K562 (cell line): ENCODE measurements around the gene MOCOS.

Source experiments
- DPF2 ChIP-seq: fragments of 450-650 bp; IDR thresholded peaks from 2 replicates; pipeline ENCODE4 v1.6.1; 2016
- EP300 ChIP-seq: IDR thresholded peaks from 2 replicates; pipeline ENCODE4 v1.6.1; 2012; ENCODE audit warnings: low read length, improper control_type of control experiment
- JUND ChIP-seq, 2 experiments: IDR thresholded peaks; 2 replicates in 1 of 2; 3 replicates in 1 of 2; pipeline ENCODE4 v1.6.1; 2011; ENCODE audit warnings: borderline replicate concordance in 2 of 2, low read depth in 2 of 2, low read length in 2 of 2, improper control_type of control experiment in 1 of 2, missing biosample characterization in 1 of 2, missing genetic modification characterization in 1 of 2, missing genetic modification reagents in 1 of 2
- KDM5B ChIP-seq: fragments of 200-600 bp; sonication (generic); IDR thresholded peaks from 2 replicates; pipeline ENCODE4 v1.6.1; 2012; ENCODE audit warnings: low read depth, mild to moderate bottlenecking, moderate library complexity, low read length, control low read depth, inconsistent platforms; ENCODE audit not compliant: insufficient replicate concordance
- ZBTB1 ChIP-seq: sonication (generic); formaldehyde crosslinking; IDR thresholded peaks from 2 replicates; pipeline ENCODE4 v1.8.1; 2023; ENCODE audit warnings: missing genetic modification reagents, low read depth, mild to moderate bottlenecking, borderline replicate concordance
- ZNF175 ChIP-seq: fragments of 200-800 bp; sonication (Bioruptor generic); IDR thresholded peaks from 2 replicates; pipeline ENCODE4 v1.6.1; 2016; ENCODE audit warnings: low read depth, mild to moderate bottlenecking, missing genetic modification characterization, missing compliant biosample characterization
- TF ChIP-seq, protein P1 (sequence below), 2 experiments: fragments of 450-650 bp in 1 of 2; sonication (generic) in 1 of 2; formaldehyde crosslinking in 1 of 2; IDR thresholded peaks in 1 of 2; conservative IDR thresholded peaks in 1 of 2; 2 replicates each; pipeline versions ENCODE4 v1.6.1 to v1.8.1; 2016 to 2023; ENCODE audit warnings: mild to moderate bottlenecking in 2 of 2, moderate library complexity in 2 of 2, inconsistent platforms in 1 of 2, missing genetic modification reagents in 1 of 2

DNA sequence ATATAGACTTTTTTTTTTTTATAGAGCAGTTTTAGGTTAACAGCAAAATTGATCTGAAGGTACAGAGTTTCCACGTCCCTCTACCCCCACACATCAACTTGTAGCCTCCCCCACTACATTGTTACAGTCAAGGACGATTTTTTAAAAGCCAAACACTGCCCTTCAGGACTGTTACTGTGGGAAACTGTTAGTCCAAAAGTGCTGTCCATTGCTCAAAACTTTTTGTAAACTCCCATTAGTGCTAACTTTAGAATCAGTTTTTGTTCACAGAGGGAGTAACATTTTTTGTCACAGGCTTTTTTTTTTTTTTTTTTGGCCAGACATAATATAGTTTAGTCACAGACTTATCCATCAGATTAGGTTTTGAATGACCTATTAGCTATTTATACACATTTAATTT lies 33.5 kb upstream of the MOCOS start:
- TF ChIP-seq DPF2: no peak
- TF ChIP-seq, protein P1, sequence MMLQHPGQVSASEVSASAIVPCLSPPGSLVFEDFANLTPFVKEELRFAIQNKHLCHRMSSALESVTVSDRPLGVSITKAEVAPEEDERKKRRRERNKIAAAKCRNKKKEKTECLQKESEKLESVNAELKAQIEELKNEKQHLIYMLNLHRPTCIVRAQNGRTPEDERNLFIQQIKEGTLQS (IDR thresholded peaks at IDR 0.05): no peak
- TF ChIP-seq, protein P1 (CRISPR knock-in tag; conservative IDR thresholded peaks at IDR 0.05): no peak
- no peak for TF ChIP-seq ZBTB1 (CRISPR knock-in tag)
- TF ChIP-seq EP300: no peak
- TF ChIP-seq JUND (IDR thresholded peaks at IDR 0.05; ENCODE audit: borderline replicate concordance, low read depth, low read length): no peak
- no peak for TF ChIP-seq JUND (tag; IDR thresholded peaks at IDR 0.05; ENCODE audit: borderline replicate concordance, low read depth, low read length)
- TF ChIP-seq ZNF175 (CRISPR knock-in tag): no peak
- no peak for TF ChIP-seq KDM5B
